ENCODE data around the gene TNFAIP6.

DNA sequence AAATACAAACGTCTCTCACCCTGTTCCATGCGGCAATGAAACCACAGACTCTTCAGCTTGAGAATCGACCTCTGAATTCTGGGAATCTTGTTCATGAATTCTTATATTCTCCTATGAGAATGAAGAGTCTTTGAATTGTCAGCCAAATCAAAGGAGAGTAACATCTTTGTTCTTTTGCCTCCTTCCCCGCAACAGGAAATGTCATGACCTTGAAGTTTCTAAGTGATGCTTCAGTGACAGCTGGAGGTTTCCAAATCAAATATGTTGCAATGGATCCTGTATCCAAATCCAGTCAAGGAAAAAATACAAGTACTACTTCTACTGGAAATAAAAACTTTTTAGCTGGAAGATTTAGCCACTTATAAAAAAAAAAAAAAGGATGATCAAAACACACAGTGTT, 21.8 kb downstream of the TNFAIP6 start:
- TF ChIP-seq POLR2AphosphoS5 (IDR thresholded peaks at IDR 0.05; ENCODE audit: low read depth, low read length) (no peak), POLR2A (IDR thresholded peaks at IDR 0.05; ENCODE audit: low read depth, low read length) (no peak), TAF1 (IDR thresholded peaks at IDR 0.05; ENCODE audit: low read depth, low read length) (no peak), POU2F2 (IDR thresholded peaks at IDR 0.05; ENCODE audit: low read depth, low read length) (no peak)
